SH-SY5Y (cell line): ENCODE measurements around the gene CD226.

Source experiments
- GATA2 ChIP-seq: IDR thresholded peaks from 2 replicates; pipeline ENCODE4 v1.6.1; 2011; ENCODE audit warnings: mild to moderate bottlenecking, low read depth, low read length
- GATA3 ChIP-seq: IDR thresholded peaks from 2 replicates; pipeline ENCODE4 v1.6.1; 2011; ENCODE audit warnings: low read depth, mild to moderate bottlenecking, low read length, moderate library complexity

DNA sequence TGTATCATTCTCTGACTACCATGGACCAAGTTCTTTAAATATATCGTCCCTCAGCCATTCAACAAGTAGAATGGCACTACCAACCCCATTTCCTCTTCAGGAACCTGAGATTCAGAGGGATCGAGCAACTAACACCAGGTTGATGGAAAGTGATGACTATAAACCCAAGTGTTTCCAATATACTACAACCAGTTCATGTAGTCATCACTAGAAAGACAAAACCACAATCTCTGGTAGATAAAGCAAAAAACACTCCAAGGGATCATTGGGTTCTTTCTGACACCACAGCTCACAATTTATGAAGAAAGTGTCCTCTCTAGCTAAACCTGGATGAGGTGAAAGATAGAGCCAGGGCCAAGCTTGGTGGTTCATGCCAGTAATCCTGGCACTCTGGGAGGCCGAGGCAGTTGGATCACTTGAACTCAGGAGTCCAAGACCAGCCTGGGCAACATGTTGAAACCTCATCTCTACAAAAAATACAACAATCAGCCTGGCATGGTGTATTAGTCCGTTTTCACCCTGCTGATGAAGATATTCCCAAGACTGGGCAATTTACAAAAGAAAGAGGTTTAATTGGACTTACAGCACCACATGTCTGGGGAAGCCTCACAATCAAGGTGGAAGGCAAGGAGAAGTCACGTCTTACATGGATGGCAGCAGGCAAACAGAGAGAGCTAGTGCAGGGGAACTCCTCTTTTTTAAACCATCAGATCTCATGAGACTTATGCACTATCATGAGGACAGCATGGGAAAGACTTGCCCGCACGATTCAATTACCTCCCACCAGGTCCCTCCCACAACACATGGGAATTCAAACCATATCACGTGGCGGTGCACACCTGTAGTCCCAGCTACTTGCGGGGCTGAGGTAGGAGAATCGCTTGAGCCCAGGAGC lies 2.2 kb downstream of the CD226 start:
- TF ChIP-seq GATA2 (no peak), GATA3 (no peak)
